Effector memory CD8-positive, alpha-beta T cell (primary cell): ENCODE measurements around the gene TNFRSF1A.
"Not testable (repeated sequence)": the region's sequence is repeated elsewhere in the genome, so short reads cannot be mapped to it uniquely, and the experiment has no call there.

Experiments
- ATAC-seq: fragments of 150-1000 bp; cut with Tn5 transposase; replicated peaks from 2 replicates; pipeline ENCODE4 v1.10.0; 2021; ENCODE audit warnings: mild to moderate bottlenecking, moderate library complexity
- DNase-seq, 3 experiments: peaks; one replicate each; pipeline ENCODE4 v3.0.0; 2021
- H3K27ac Mint-ChIP-seq, 2 donors: one replicate each; pipeline ENCODE4 v1.8.0; 2022; ENCODE audit warnings: mild to moderate bottlenecking in 2 of 2, mixed read lengths in 2 of 2, moderate library complexity in 2 of 2
- H3K27me3 Mint-ChIP-seq, 2 donors: one replicate each; pipeline ENCODE4 v1.8.0; 2022; ENCODE audit warnings: mixed read lengths in 2 of 2
- H3K36me3 Mint-ChIP-seq: one replicate; pipeline ENCODE4 v1.8.0; 2022; ENCODE audit warnings: mild to moderate bottlenecking, moderate library complexity, mixed read lengths; ENCODE audit not compliant: insufficient read depth
- H3K4me1 Mint-ChIP-seq, 2 donors: one replicate each; pipeline ENCODE4 v1.8.0; 2022; ENCODE audit warnings: low read depth in 2 of 2, mixed read lengths in 2 of 2
- H3K4me3 Mint-ChIP-seq, 2 donors: one replicate each; pipeline ENCODE4 v1.8.0; 2022; ENCODE audit warnings: mild to moderate bottlenecking in 2 of 2, mixed read lengths in 2 of 2, moderate library complexity in 2 of 2
- H3K9me3 Mint-ChIP-seq, 2 donors: one replicate each; pipeline ENCODE4 v1.8.0; 2022; ENCODE audit warnings: mixed read lengths in 2 of 2

Gene TNFRSF1A

DNA sequence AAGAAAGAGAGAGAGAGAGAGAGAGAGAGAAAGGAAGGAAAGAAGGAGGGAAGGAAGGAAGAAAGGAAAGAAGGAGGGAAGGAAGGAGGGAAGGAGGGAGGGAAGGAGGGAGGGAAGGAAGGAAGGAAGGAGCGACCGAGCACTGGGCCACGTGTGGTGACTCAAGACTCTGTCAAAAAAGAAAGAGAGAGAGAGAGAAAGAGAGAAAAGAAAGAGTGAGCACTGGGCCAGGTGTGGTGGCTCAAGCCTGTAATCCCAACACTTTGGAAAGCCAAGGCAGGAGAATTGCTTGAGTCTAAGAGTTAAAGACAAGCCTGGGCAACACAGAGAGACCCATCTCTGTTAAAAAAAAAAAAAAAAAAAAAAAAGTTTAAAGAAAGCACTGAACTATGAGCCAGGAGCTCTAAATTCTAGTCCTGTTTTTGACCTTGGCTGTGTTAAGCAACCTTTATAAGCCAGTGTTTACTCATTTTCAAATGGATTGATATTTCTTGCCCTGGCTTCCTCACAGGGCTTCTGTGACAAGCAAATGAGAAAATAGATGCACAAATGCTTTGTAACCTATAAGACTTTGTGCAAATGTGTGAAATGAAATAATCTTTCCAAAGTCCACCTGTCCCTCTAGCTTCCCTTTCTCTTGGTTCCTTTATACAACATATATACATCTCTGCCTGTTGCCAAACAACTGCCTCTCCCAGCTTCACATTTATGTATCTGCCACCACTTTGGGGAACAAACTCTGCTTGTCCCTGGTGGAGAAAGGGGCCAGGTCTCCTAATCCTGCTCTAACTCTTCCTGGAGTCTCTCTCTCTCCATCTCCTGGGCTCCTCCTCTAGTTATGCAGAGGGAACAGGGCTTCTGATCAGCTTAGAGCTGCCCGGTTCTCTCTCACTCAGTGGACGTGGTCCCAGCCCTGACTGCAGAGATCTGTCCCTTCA is 47.5 kb downstream of the TNFRSF1A start:
- H3K36me3 Mint-ChIP-seq = peaks cover 5% of the 10 kb centered on the region
- no peaks in the 10 kb centered on the region for H3K4me1 Mint-ChIP-seq
- no peak for DNase-seq
- no peak overlapping the region for H3K4me3 Mint-ChIP-seq
- peak overlapping the region in 1 of 2 donors; percentile 41 for H3K27ac Mint-ChIP-seq
- H3K9me3 Mint-ChIP-seq = no peaks in the 10 kb centered on the region
- no peak for ATAC-seq
- H3K27me3 Mint-ChIP-seq = peaks cover 22 to 52% of the 10 kb centered on the region in 2 donors

DNA sequence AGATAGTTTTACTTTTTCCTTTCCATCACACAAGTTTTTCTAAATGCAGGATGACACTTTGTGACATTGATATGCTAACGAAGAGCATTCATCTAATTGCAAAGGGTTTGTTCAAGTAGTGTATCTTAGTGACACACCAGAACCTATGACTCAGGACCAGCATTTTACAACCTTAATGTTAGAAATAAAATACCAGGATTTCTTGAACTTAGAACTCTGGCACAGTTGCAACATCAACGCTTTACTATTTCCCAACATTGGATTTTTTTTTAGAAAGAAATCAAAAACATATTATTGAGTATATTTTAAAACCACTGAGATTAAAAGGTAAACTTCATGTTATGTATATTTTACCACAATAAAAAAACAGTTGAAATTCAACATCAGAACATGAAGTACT is 49.3 kb downstream of the TNFRSF1A start:
- no peak for DNase-seq
- no peak overlapping the region for H3K27ac Mint-ChIP-seq

GRCh38 chr12:6289906-6290305 is 52.0 kb downstream of the TNFRSF1A start:
- H3K4me3 Mint-ChIP-seq, H3K4me1 Mint-ChIP-seq, H3K27ac Mint-ChIP-seq, H3K36me3 Mint-ChIP-seq, DNase-seq, H3K9me3 Mint-ChIP-seq, ATAC-seq: not testable (repeated sequence)
- H3K27me3 Mint-ChIP-seq = peaks cover 11 to 23% of the 10 kb centered on the region in 2 donors

More for the DNA sequence above, 49.3 kb downstream of the TNFRSF1A start:
- no peak for ATAC-seq
- H3K9me3 Mint-ChIP-seq = no peaks in the 10 kb centered on the region
- no peak overlapping the region for H3K4me3 Mint-ChIP-seq
- H3K4me1 Mint-ChIP-seq = no peaks in the 10 kb centered on the region
- peaks cover 16 to 45% of the 10 kb centered on the region in 2 donors for H3K27me3 Mint-ChIP-seq
- peaks cover 2% of the 10 kb centered on the region for H3K36me3 Mint-ChIP-seq

GRCh38 chr12:6289081-6289480 is 52.8 kb downstream of the TNFRSF1A start:
- not testable (repeated sequence) for H3K9me3 Mint-ChIP-seq, H3K27ac Mint-ChIP-seq, H3K36me3 Mint-ChIP-seq, ATAC-seq, DNase-seq, H3K4me3 Mint-ChIP-seq, H3K4me1 Mint-ChIP-seq
- H3K27me3 Mint-ChIP-seq = peaks cover 10 to 18% of the 10 kb centered on the region in 2 donors

- H3K27me3 Mint-ChIP-seq = peaks cover 5 to 18% of the 10 kb centered on the region in 2 donors
- DNase-seq = no peak
These were observed 53.6 kb downstream of the TNFRSF1A start for GRCh38 chr12:6288235-6288634.

GRCh38 chr12:6285532-6286306 is 56.2 kb downstream of the TNFRSF1A start:
- DNase-seq (no peak), ATAC-seq (no peak)
- Mint-ChIP-seq H3K27me3 (peaks cover 22 to 37% of the 10 kb centered on the region in 2 donors), H3K27ac (no peak overlapping the region), H3K4me1 (peaks cover 4 to 6% of the 10 kb centered on the region in 2 donors), H3K4me3 (no peak overlapping the region), H3K36me3 (peaks cover 4% of the 10 kb centered on the region), H3K9me3 (no peaks in the 10 kb centered on the region)

More at GRCh38 chr12:6288235-6288634, 53.6 kb downstream of the TNFRSF1A start:
- Mint-ChIP-seq H3K4me3 (no peak overlapping the region), H3K36me3 (peaks cover 7% of the 10 kb centered on the region), H3K27ac (no peak overlapping the region), H3K4me1 (peaks cover 4 to 6% of the 10 kb centered on the region in 2 donors), H3K9me3 (no peaks in the 10 kb centered on the region)
- ATAC-seq = no peak

DNA sequence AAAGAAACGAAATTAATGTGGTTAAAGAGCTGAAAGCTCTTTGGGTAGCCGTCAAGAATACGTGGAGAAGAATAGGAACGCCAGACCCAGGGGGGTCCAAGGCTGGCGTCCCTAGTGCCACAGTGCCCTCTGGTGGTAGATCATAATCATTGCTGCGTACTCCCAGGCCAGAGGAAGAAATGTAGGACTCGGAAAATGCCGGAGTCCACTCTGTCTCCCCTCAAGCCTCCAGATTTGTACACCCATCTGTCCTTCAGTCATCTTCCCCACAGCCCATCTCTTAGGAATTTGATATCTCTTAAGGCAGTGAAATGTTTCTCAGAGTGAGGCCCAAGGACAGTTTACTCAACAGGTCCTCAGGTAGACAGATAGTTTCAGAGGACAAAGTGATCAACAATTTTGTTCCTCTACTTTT is 56.8 kb downstream of the TNFRSF1A start:
- Mint-ChIP-seq H3K27me3 (peaks cover 26 to 43% of the 10 kb centered on the region in 2 donors), H3K4me3 (no peak overlapping the region), H3K9me3 (no peaks in the 10 kb centered on the region), H3K36me3 (peaks cover 4% of the 10 kb centered on the region), H3K4me1 (peaks cover 4 to 6% of the 10 kb centered on the region in 2 donors), H3K27ac (no peak overlapping the region)
- DNase-seq (peak; percentile 55 to 65 (median 56)), ATAC-seq (peak; percentile 87)

- peaks cover 4 to 6% of the 10 kb centered on the region in 2 donors for H3K4me1 Mint-ChIP-seq
- peaks cover 29 to 43% of the 10 kb centered on the region in 2 donors for H3K27me3 Mint-ChIP-seq
- no peaks in the 10 kb centered on the region for H3K9me3 Mint-ChIP-seq
- ATAC-seq = no peak
- DNase-seq = no peak
- no peak overlapping the region for H3K4me3 Mint-ChIP-seq
- H3K36me3 Mint-ChIP-seq = peaks cover 4% of the 10 kb centered on the region
- no peak overlapping the region for H3K27ac Mint-ChIP-seq
These were observed 57.6 kb downstream of the TNFRSF1A start for GRCh38 chr12:6284273-6284672.

DNA sequence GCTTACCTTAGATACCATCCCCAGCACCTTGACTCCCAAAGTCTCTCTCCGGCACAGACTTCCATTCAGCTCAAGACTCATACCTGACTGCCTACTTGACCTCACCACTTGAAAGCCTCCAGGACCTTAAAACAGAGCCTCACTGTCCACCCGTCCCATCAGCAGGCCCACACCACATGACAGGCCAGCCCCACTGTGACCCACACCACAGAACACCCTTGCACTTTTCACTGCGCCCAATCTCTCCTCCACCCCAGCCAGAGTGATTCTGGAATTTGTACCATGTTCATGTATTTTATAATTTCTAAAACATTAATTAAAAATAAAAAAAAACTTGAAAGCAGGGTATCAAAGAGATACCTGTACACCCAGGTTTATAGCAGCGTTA is 59.4 kb downstream of the TNFRSF1A start:
- Mint-ChIP-seq H3K9me3 (no peaks in the 10 kb centered on the region), H3K27ac (no peak overlapping the region), H3K4me3 (no peak overlapping the region), H3K27me3 (peaks cover 24 to 34% of the 10 kb centered on the region in 2 donors), H3K4me1 (peaks cover 6 to 7% of the 10 kb centered on the region in 2 donors), H3K36me3 (peaks cover 4% of the 10 kb centered on the region)
- ATAC-seq = no peak
- DNase-seq = no peak

DNA sequence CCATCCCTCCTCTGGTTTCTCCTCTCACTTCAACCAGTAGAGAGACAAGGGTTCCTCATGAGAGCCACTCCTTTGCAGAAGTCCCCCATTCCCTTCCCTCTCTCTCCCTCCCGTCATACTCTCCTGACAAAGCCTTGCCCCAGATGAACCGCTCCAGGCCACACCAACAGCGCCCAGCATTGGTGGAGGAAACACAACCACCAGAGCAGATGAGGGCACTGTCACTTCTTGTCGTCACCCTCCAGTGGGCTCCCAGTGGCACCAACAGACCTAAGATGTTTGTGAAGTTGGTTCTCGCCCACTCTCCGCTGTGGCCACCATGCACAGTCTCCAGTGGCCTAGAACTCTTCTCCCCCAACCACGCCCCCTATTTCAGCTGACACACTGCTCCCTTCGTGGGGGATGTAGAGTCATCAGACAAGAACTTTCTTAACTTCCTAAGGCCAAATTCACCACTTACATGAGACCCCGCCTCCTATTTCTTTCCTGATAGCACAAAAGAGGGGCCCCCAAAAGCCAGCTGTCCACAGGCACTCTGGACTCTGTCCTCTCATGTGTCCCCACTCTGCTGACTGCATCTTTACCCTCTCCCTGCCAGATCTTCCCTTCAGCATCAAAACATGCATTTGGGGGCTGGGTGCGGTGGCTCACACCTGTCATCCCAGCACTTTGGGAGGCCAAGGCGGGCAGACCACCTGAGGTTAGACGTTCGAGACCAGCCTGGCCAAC is 60.6 kb downstream of the TNFRSF1A start:
- Mint-ChIP-seq H3K27me3 (peaks cover 33 to 45% of the 10 kb centered on the region in 2 donors), H3K4me1 (peaks cover 6 to 7% of the 10 kb centered on the region in 2 donors), H3K27ac (no peak overlapping the region), H3K9me3 (no peaks in the 10 kb centered on the region), H3K4me3 (no peak overlapping the region), H3K36me3 (peaks cover 4% of the 10 kb centered on the region)
- ATAC-seq (no peak), DNase-seq (no peak)

- H3K36me3 Mint-ChIP-seq = peaks cover under 1% of the 10 kb centered on the region
- peaks cover 6 to 7% of the 10 kb centered on the region in 2 donors for H3K4me1 Mint-ChIP-seq
- no peak overlapping the region for H3K4me3 Mint-ChIP-seq
- no peak overlapping the region for H3K27ac Mint-ChIP-seq
- H3K9me3 Mint-ChIP-seq = no peaks in the 10 kb centered on the region
- peaks cover 35 to 50% of the 10 kb centered on the region in 2 donors for H3K27me3 Mint-ChIP-seq
- DNase-seq (no peak), ATAC-seq (no peak)
These were observed 61.2 kb downstream of the TNFRSF1A start for GRCh38 chr12:6280672-6281071.

- Mint-ChIP-seq H3K36me3 (no peaks in the 10 kb centered on the region), H3K27me3 (peaks cover 41 to 57% of the 10 kb centered on the region in 2 donors), H3K4me3 (no peak overlapping the region), H3K27ac (peak overlapping the region in 1 of 2 donors; percentile 36), H3K4me1 (peaks cover 4 to 6% of the 10 kb centered on the region in 2 donors), H3K9me3 (no peaks in the 10 kb centered on the region)
- DNase-seq (no peak), ATAC-seq (no peak)
These were observed 61.8 kb downstream of the TNFRSF1A start for GRCh38 chr12:6280053-6280469.

DNA sequence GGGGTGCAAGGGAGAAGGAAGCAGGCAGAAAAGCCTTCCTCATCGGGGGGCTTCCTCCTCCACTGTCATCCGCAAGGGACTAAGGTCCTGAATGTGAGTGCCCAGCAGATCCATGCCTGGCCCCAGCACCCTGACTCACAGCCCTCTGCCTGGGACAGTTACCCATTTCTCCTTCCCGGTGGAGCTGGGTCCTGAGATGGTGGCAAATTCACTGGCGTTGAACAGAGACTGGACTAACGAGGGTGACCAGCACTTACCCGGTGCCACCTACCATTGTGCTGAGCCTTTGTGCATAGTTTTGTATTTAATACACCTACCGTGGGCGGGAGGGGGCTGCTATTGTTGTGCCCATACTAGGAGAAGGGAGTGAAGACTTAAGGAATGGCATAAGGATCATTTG is 62.2 kb downstream of the TNFRSF1A start:
- ATAC-seq = no peak
- no peaks in the 10 kb centered on the region for H3K9me3 Mint-ChIP-seq
- peaks cover 45 to 61% of the 10 kb centered on the region in 2 donors for H3K27me3 Mint-ChIP-seq
- no peak for DNase-seq
- H3K4me3 Mint-ChIP-seq = peak overlapping the region in 1 of 2 donors; percentile 43
- peaks cover 0 to 4% of the 10 kb centered on the region in 2 donors for H3K4me1 Mint-ChIP-seq
- no peak overlapping the region for H3K27ac Mint-ChIP-seq
- no peaks in the 10 kb centered on the region for H3K36me3 Mint-ChIP-seq
